Measurements from ENCODE around the gene TRUB1.

TRUB1 gene

DNA sequence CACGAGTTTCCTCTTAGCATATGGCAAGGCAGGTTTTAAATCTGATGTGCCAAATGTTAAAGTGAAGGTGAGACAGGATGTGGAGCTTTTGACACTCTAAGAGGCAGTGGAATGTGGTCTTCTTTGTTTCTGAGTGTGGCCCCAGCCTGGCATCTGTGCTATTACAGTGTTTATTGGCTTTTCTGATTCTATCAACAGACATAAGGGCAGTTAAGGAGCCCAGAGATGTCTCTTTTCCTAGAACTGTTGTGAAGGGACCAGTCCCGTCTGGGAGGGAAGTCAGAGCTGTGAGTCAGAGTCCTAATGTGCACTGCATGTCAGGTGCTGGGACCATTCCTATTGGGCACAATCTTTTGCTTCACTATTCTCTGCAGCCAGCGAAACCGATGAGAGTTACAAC, 32.5 kb downstream of the TRUB1 start:
- TF ChIP-seq, protein P1, sequence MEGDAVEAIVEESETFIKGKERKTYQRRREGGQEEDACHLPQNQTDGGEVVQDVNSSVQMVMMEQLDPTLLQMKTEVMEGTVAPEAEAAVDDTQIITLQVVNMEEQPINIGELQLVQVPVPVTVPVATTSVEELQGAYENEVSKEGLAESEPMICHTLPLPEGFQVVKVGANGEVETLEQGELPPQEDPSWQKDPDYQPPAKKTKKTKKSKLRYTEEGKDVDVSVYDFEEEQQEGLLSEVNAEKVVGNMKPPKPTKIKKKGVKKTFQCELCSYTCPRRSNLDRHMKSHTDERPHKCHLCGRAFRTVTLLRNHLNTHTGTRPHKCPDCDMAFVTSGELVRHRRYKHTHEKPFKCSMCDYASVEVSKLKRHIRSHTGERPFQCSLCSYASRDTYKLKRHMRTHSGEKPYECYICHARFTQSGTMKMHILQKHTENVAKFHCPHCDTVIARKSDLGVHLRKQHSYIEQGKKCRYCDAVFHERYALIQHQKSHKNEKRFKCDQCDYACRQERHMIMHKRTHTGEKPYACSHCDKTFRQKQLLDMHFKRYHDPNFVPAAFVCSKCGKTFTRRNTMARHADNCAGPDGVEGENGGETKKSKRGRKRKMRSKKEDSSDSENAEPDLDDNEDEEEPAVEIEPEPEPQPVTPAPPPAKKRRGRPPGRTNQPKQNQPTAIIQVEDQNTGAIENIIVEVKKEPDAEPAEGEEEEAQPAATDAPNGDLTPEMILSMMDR (IDR thresholded peaks at IDR 0.05; ENCODE audit: low read depth, low read length) = no peak
- TF ChIP-seq EZH2phosphoT487 (IDR thresholded peaks at IDR 0.05; ENCODE audit: low read depth) = no peak
- Histone ChIP-seq H3K4me3 (ENCODE audit: low read length) (no peak overlapping the region), H3K9me3 (ENCODE audit: insufficient read depth, low read length) (no peaks in the 10 kb centered on the region), H3K9ac (ENCODE audit: low read length) (no peak overlapping the region), H3K36me3 (replicated peaks; ENCODE audit: low read depth, low read length) (peaks cover 3% of the 10 kb centered on the region), H3K79me2 (ENCODE audit: low read length) (peaks cover 11% of the 10 kb centered on the region; the same call in 1 of the 2 replicates), H3K4me1 (ENCODE audit: low read length) (no peaks in the 10 kb centered on the region), H4K20me1 (ENCODE audit: insufficient read depth, low read length) (no peaks in the 10 kb centered on the region), H3K27me3 (ENCODE audit: low read depth, low read length) (no peaks in the 10 kb centered on the region), H3K4me2 (ENCODE audit: low read length) (no peak overlapping the region), H3K27ac (ENCODE audit: low read length) (no peak overlapping the region), H2AFZ (ENCODE audit: low read depth, low read length) (no peak overlapping the region)

DNA sequence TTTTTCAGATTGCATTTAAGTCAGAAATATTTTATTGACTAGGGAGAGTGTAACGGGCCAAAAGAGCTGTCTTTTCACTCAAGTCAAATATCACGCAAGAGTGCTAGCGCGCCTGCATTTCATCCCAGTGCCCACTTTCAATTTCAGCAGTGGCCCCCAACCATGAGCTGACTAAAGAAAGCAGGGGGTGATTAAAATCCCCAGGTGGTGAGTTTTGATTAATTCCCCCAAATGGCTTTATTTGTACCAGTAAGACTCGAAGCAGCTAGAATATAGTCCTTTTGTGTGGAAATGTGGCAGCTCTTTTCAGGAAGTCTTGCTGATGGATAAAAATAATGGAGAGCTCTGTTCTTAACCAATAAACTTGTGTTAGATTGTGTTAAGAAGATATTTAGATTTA, 35.3 kb downstream of the TRUB1 start:
- TF ChIP-seq, protein P1 (IDR thresholded peaks at IDR 0.05; ENCODE audit: low read depth, low read length) = no peak
- no peak for TF ChIP-seq EZH2phosphoT487 (IDR thresholded peaks at IDR 0.05; ENCODE audit: low read depth)
- Histone ChIP-seq H3K4me1 (ENCODE audit: low read length) (no peaks in the 10 kb centered on the region), H3K9me3 (ENCODE audit: insufficient read depth, low read length) (no peaks in the 10 kb centered on the region), H3K27ac (ENCODE audit: low read length) (no peak overlapping the region), H3K36me3 (replicated peaks; ENCODE audit: low read depth, low read length) (peaks cover 3% of the 10 kb centered on the region), H4K20me1 (ENCODE audit: insufficient read depth, low read length) (no peaks in the 10 kb centered on the region), H3K27me3 (ENCODE audit: low read depth, low read length) (no peaks in the 10 kb centered on the region), H3K4me3 (ENCODE audit: low read length) (no peak overlapping the region), H2AFZ (ENCODE audit: low read depth, low read length) (no peak overlapping the region), H3K9ac (ENCODE audit: low read length) (no peak overlapping the region), H3K4me2 (ENCODE audit: low read length) (no peak overlapping the region), H3K79me2 (ENCODE audit: low read length) (0 out of 2 replicates have a peak, but pooled peaks cover 3% of the 10 kb centered on the region)

DNA sequence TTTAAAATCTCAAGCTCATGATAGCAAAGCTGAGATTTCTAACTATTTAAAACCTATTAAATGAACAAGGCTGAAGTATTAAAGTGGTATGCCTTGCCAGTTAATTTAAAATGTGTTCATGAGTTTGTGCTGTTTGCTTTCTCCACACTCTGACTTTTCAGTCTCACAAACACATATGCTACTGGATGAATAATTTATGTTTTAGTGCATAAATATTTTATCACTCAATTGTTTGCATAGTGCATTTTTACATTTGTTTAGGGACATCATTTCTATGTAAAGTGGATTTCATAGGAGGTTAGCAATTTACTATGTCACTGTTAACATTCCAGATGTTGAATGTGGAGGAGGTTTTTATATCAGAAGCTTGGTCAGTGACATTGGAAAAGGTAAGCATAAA, 36.0 kb downstream of the TRUB1 start:
- Histone ChIP-seq H3K9me3 (ENCODE audit: insufficient read depth, low read length) (no peaks in the 10 kb centered on the region), H4K20me1 (ENCODE audit: insufficient read depth, low read length) (no peaks in the 10 kb centered on the region), H3K36me3 (replicated peaks; ENCODE audit: low read depth, low read length) (peaks cover 3% of the 10 kb centered on the region), H3K27me3 (ENCODE audit: low read depth, low read length) (no peaks in the 10 kb centered on the region), H3K4me2 (ENCODE audit: low read length) (no peak overlapping the region), H3K27ac (ENCODE audit: low read length) (no peak overlapping the region), H2AFZ (ENCODE audit: low read depth, low read length) (no peak overlapping the region), H3K79me2 (ENCODE audit: low read length) (no peaks in the 10 kb centered on the region), H3K4me1 (ENCODE audit: low read length) (no peaks in the 10 kb centered on the region), H3K9ac (ENCODE audit: low read length) (no peak overlapping the region), H3K4me3 (ENCODE audit: low read length) (no peak overlapping the region)
- TF ChIP-seq, protein P1 (IDR thresholded peaks at IDR 0.05; ENCODE audit: low read depth, low read length) = no peak
- no peak for TF ChIP-seq EZH2phosphoT487 (IDR thresholded peaks at IDR 0.05; ENCODE audit: low read depth)

DNA sequence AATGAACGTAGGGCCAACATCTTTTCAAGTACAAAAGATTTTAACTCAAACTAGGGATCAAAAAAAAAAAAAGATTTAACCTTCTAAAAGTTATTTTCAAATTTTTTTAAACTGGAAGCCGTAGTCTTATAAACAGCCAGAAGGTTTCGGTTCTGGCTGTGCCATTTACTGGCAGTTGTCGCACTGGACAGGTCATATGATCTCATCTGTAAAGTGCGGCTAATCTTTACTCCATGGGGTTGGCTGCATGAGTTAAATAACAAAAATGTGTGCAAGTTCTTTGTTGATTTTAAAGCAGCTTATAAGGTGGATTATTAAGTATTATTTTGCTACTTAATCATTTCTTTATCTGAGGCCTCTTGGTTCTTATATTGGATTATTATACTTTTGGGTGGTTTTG, 36.6 kb downstream of the TRUB1 start:
- TF ChIP-seq EZH2phosphoT487 (IDR thresholded peaks at IDR 0.05; ENCODE audit: low read depth) = no peak
- TF ChIP-seq, protein P1 (IDR thresholded peaks at IDR 0.05; ENCODE audit: low read depth, low read length) = no peak
- Histone ChIP-seq H3K9ac (ENCODE audit: low read length) (no peak overlapping the region), H3K4me1 (ENCODE audit: low read length) (no peaks in the 10 kb centered on the region), H3K9me3 (ENCODE audit: insufficient read depth, low read length) (no peaks in the 10 kb centered on the region), H3K27me3 (ENCODE audit: low read depth, low read length) (no peaks in the 10 kb centered on the region), H4K20me1 (ENCODE audit: insufficient read depth, low read length) (no peaks in the 10 kb centered on the region), H3K27ac (ENCODE audit: low read length) (no peak overlapping the region), H2AFZ (ENCODE audit: low read depth, low read length) (no peak overlapping the region), H3K79me2 (ENCODE audit: low read length) (no peaks in the 10 kb centered on the region), H3K4me2 (ENCODE audit: low read length) (no peak overlapping the region), H3K36me3 (replicated peaks; ENCODE audit: low read depth, low read length) (peaks cover 3% of the 10 kb centered on the region), H3K4me3 (ENCODE audit: low read length) (no peak overlapping the region)

Measured in OCI-LY3 (cell line).